KMS-11 (cell line): ENCODE data around the gene BRD4.

ENCODE experiments used
- H2AFZ ChIP-seq: fragments of 200-600 bp; sonication (generic); 2 replicates; pipeline ENCODE4 v1.6.1; 2016; ENCODE audit warnings: antibody characterized with exemption, mixed run types, low read depth
- H3K27ac ChIP-seq: fragments of 200-600 bp; sonication (generic); 2 replicates; pipeline ENCODE4 v1.6.1; 2016; ENCODE audit warnings: mild to moderate bottlenecking, mixed run types
- H3K27me3 ChIP-seq: fragments of 200-600 bp; sonication (generic); 2 replicates; pipeline ENCODE4 v1.6.1; 2017; ENCODE audit warnings: mild to moderate bottlenecking, low read depth, mixed run types, moderate library complexity; ENCODE audit not compliant: insufficient read depth
- H3K36me3 ChIP-seq: fragments of 200-600 bp; sonication (generic); 2 replicates; pipeline ENCODE4 v1.6.1; 2017; ENCODE audit warnings: mild to moderate bottlenecking, mixed run types; ENCODE audit not compliant: insufficient read depth
- H3K4me1 ChIP-seq: fragments of 200-600 bp; sonication (generic); 2 replicates; pipeline ENCODE4 v1.6.1; 2016; ENCODE audit warnings: mild to moderate bottlenecking, low read depth, mixed run types; ENCODE audit not compliant: poor library complexity, severe bottlenecking
- H3K4me2 ChIP-seq: fragments of 200-600 bp; sonication (generic); 2 replicates; pipeline ENCODE4 v1.7.0; 2016; ENCODE audit warnings: mild to moderate bottlenecking, mixed run types
- H3K4me3 ChIP-seq: fragments of 200-600 bp; sonication (generic); IDR thresholded peaks from 2 replicates; pipeline ENCODE4 v1.6.1; 2017; ENCODE audit warnings: low read depth, low read length, mixed read lengths; ENCODE audit not compliant: insufficient read depth
- H3K79me2 ChIP-seq: fragments of 200-600 bp; sonication (generic); 2 replicates; pipeline ENCODE4 v1.6.1; 2016; ENCODE audit warnings: low read depth, mixed run types; ENCODE audit not compliant: insufficient read depth
- H3K9ac ChIP-seq: fragments of 200-600 bp; sonication (generic); 2 replicates; pipeline ENCODE4 v1.6.1; 2016; ENCODE audit warnings: mild to moderate bottlenecking, mixed run types
- H4K20me1 ChIP-seq: fragments of 200-600 bp; sonication (generic); 2 replicates; pipeline ENCODE4 v1.6.1; 2016; ENCODE audit warnings: mild to moderate bottlenecking, mixed run types; ENCODE audit not compliant: insufficient read depth
- TF ChIP-seq, protein P1 (sequence below): fragments of 200-600 bp; sonication (generic); conservative IDR thresholded peaks from 2 replicates; pipeline ENCODE4 v1.6.1; 2017; ENCODE audit warnings: low read depth, mild to moderate bottlenecking, antibody characterized with exemption, low read length, moderate library complexity, mixed read lengths

Gene BRD4

DNA sequence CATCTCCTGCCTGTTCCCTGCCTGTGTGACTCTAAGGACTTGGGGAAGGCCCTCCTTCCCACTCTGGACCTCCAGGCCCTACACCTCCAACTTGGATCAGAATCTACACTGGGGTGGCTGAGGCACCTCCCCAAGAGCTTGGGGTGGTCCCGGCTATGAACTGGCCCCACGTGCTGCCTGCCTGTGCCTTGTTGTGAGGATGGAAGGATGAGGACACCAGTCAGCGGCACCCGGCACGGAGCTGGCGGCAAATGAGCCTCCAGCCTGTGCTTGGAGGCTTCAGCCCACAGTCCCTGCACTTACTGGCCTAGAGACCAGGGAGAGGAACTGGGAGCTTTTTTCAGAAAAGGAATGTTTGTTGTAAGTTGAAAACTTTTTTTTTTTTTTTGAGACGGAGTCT, 38.8 kb upstream of the BRD4 start:
- peaks cover 10% of the 10 kb centered on the region for H3K4me1 ChIP-seq
- peaks cover 41% of the 10 kb centered on the region for H3K79me2 ChIP-seq
- no peak overlapping the region for H3K27ac ChIP-seq
- H3K4me3 ChIP-seq = no peak overlapping the region
- no peak overlapping the region for H3K9ac ChIP-seq
- H3K4me2 ChIP-seq = no peak overlapping the region
- no peak overlapping the region for H2AFZ ChIP-seq
- no peaks in the 10 kb centered on the region; the same call in 1 of the 2 replicates for H3K36me3 ChIP-seq
- TF ChIP-seq, protein P1, sequence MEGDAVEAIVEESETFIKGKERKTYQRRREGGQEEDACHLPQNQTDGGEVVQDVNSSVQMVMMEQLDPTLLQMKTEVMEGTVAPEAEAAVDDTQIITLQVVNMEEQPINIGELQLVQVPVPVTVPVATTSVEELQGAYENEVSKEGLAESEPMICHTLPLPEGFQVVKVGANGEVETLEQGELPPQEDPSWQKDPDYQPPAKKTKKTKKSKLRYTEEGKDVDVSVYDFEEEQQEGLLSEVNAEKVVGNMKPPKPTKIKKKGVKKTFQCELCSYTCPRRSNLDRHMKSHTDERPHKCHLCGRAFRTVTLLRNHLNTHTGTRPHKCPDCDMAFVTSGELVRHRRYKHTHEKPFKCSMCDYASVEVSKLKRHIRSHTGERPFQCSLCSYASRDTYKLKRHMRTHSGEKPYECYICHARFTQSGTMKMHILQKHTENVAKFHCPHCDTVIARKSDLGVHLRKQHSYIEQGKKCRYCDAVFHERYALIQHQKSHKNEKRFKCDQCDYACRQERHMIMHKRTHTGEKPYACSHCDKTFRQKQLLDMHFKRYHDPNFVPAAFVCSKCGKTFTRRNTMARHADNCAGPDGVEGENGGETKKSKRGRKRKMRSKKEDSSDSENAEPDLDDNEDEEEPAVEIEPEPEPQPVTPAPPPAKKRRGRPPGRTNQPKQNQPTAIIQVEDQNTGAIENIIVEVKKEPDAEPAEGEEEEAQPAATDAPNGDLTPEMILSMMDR = no peak
- H3K27me3 ChIP-seq = no peaks in the 10 kb centered on the region
- H4K20me1 ChIP-seq = no peaks in the 10 kb centered on the region

DNA sequence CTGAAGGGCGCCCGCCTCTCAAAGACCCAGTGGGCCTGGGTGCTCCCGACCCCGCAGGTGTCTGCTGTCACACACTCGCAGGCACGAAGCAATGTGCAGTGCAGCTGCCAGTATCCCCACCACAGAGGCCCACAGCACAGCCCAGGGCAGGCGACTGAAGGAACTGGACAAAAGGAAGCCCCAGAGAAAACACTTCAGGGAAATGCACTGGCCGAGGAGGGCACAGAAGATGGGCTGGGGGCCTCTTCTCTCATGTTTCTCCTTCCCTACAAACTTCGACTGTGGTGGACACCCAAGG, 37.2 kb upstream of the BRD4 start:
- Histone ChIP-seq H3K79me2 (peaks cover 25% of the 10 kb centered on the region), H2AFZ (no peak overlapping the region), H3K4me3 (no peak overlapping the region), H3K4me2 (no peak overlapping the region), H3K27ac (no peak overlapping the region), H3K36me3 (no peaks in the 10 kb centered on the region; the same call in 1 of the 2 replicates), H4K20me1 (no peaks in the 10 kb centered on the region), H3K27me3 (no peaks in the 10 kb centered on the region), H3K4me1 (peaks cover 10% of the 10 kb centered on the region), H3K9ac (no peak overlapping the region)
- TF ChIP-seq, protein P1 = no peak

DNA sequence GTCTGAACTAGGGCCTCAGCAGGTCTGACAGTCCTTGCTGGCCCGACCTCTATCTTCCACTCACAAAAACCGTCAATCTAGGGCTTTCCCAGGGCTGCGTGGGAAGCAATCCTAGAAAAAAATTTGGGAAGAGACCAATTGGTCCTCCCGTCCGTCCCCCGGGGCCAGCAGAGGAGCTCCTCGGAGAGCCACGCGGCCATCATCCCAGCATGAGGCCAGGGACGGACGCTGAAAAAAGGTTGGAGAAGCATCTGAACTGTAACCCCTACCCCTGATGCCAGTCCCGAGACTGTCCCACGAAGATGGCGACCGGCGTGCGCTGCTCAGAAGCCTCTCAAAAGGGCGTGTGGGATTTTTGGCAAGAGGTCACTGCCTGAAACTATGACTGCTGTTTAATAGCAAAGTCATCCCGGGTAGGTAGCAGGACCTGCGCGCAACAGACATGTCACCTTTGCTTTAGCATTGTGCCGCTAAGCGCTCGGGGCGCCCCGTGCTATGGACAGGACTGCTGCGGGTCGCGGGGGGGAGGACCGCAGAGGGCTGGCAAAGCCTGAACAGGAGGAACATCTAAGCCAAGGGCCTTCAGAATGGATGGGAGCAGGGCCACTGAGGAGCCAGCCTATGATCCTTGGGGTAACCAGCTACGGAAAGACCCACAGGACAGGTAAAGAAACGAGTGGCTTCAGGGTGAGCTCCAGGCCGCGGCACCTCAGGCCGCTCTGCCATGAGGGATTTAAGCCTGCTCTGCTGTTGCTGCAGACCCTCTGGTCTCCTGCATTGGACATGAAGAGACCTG, 36.7 kb upstream of the BRD4 start:
- Histone ChIP-seq H3K27me3 (no peaks in the 10 kb centered on the region), H3K9ac (no peak overlapping the region), H3K4me3 (no peak overlapping the region), H3K36me3 (no peaks in the 10 kb centered on the region; the same call in 1 of the 2 replicates), H3K4me1 (peaks cover 10% of the 10 kb centered on the region), H3K4me2 (no peak overlapping the region), H2AFZ (no peak overlapping the region), H3K79me2 (peaks cover 20% of the 10 kb centered on the region; the same call in 1 of the 2 replicates), H3K27ac (no peak overlapping the region), H4K20me1 (no peaks in the 10 kb centered on the region)
- TF ChIP-seq, protein P1 = no peak

DNA sequence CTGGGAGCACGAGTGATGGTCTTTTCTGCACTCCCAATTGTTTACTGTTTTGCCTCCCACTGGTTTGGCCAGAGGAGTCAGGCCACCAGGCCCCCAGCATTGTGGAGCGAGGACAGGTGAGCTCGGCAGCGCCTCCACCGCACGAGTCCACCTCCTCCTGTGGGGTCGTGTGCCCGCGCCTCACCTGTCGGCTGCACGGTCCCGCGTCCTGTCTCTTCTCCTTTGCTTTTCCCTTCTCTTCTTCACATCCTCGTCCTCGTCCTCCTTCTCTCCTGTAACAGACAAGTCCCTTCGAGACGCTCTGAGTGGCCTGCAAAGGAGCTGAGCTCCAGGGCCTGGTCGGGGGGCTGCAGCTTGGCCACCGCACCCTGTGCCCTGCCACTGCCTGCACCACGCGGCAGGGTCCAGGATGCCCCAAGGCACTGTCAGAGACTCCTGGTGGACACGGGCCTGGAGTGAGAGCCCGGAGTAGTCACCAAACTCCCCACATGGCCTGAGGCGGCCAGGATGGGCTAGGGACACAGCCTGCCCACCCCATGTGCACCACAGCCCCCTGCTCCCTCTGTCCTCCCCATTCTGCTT, 35.8 kb upstream of the BRD4 start:
- no peak overlapping the region for H3K27ac ChIP-seq
- peaks cover 11% of the 10 kb centered on the region; the same call in 1 of the 2 replicates for H3K79me2 ChIP-seq
- H3K4me3 ChIP-seq = no peak overlapping the region
- H3K36me3 ChIP-seq = no peaks in the 10 kb centered on the region; the same call in 1 of the 2 replicates
- peaks cover 10% of the 10 kb centered on the region for H3K4me1 ChIP-seq
- TF ChIP-seq, protein P1 = no peak
- H2AFZ ChIP-seq = no peak overlapping the region
- no peaks in the 10 kb centered on the region for H4K20me1 ChIP-seq
- no peaks in the 10 kb centered on the region for H3K27me3 ChIP-seq
- no peak overlapping the region for H3K9ac ChIP-seq
- H3K4me2 ChIP-seq = no peak overlapping the region
